Suppressor macrophage treated with lipopolysaccharide for 1 hour (primary cell): ENCODE results near the gene FDXR.
"Not testable (repeated sequence)": the region's sequence is repeated elsewhere in the genome, so short reads cannot be mapped to it uniquely, and the experiment has no call there.

Source experiments
- DNase-seq, 3 donors: peaks; one replicate each; pipeline ENCODE4 v3.0.0-alpha.2; 2020 to 2022

FDXR gene, protein sequence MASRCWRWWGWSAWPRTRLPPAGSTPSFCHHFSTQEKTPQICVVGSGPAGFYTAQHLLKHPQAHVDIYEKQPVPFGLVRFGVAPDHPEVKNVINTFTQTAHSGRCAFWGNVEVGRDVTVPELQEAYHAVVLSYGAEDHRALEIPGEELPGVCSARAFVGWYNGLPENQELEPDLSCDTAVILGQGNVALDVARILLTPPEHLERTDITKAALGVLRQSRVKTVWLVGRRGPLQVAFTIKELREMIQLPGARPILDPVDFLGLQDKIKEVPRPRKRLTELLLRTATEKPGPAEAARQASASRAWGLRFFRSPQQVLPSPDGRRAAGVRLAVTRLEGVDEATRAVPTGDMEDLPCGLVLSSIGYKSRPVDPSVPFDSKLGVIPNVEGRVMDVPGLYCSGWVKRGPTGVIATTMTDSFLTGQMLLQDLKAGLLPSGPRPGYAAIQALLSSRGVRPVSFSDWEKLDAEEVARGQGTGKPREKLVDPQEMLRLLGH

DNA sequence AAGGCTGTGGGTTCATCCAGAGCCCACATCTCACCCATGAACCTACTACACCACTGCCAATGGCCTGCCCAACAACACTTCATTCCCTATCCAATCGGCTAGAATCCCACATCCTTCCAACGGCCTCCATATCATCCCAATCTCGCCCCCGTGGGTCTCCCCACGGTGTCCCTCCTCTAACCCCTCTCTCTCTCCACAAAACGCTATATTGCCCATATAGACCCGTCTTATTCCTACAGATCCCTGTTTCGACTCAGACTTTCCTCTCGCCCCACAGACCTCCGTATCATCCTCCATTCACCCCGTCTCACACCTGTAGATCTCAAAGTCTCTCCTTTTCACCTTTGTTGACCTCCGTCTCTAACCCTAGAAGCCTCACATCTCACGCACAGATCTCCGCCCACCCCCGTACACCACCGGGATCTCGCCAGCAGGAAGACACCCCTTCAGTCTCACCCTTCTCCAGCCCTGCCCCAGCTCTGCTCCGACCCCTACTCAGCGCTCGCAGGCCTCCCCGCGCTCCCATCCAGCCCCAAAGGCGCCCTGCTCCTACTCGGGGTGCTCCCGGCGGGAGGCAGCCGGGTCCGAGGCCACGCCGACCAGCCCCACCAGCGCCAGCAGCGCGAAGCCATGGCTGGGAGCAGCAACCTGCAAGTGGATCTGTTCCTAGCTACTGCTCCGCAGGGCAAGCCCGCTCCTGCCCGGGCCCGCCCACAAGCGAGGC is at the start of gene FDXR:
TSS of gene FDXR (minus strand) at position 682 of the 724 bp plus-strand sequence. CDS start at position 632, 50 bp downstream.
- no peak for DNase-seq

DNA sequence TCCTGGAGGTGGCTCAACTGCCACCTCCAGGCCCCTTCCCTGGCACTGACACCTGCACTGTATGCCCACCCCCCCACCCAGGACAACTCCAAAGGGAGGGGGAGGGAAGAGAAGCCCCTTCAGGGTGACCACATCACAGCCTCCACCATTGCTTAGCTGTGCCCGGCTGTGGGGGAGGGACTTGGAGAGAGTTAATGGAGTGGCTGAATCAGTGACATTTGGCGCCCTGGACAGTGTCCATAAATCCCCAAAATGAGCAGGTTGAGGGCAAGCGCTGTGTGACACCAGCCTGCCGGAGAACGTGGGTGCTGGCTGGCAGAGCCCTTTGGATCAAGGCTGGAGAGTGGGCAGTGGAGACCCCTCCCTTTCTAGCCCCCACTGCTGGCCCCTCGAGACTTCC is 49.4 kb upstream of the FDXR start:
- no peak for DNase-seq

DNA sequence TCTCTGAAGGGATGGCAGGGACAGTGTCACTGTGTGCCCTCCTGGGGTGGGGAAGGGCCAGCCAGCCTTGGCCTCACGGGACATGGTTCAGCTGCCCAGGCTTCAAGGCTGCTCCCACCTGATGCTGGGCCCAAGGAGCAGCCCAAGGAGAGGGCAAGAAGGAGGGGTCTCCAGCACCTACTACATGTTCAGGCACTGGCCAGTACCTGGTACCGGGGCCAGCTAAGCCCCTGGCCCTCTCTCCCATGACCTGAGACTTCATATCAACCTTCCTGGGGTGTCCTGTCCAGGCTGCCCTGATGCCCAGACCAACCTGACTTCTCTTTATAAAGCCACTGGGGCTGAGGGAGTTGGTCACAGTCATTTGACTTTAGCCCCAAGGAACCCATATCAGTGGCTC is 49.0 kb upstream of the FDXR start:
- no peak for DNase-seq

DNA sequence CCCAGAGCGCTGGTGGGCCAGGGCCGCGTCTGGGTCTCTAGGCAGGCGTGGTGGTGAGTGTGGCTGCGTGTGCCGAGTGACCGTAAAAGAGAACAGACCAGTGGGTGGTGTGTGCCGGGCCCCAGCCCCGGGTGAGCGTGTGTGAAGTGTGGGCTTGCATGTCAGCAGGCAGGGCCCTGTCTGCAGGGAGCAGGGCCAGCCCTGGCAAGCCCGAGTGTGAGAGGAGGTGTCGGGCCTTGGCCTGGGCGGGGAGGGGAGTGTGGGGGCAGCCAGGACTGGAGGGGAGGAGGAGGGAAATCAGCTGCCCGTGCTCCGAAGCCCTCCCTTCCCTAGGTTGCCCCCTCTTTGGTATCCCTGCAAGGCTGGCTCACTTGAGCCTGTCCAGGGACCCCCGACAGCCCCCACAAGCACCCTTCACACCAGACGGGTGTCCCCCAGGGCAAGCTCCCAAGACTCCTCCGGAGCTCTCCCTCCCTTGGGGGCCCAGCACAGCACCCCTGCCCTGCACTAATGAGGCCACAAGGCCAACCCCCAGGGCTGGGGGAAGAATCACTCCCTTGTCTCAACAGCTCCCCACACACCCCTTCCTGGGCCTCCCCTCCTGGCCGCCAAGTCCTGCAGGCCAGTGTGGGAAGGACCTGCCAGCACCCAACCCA is 48.4 kb upstream of the FDXR start:
- DNase-seq, result no peak

DNA sequence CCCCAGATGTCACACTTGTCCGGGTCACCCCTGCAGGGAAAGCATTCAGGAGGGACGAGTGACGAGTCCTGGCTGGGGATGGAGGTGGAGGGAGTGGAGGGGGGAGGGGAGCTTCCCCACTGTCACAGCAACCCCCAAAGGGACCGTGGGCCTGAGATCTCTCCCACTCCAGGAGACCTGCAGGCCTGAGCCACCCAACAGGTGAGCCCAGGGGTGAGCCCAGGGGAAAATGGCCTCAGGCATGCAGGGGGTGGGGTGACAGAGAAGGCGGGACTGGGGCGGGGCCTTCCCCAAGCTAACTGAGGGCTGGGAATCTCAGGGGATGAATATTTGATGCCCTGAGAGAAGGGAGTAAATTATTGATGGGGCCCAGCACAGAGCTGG is 47.8 kb upstream of the FDXR start:
- DNase-seq, result no peak

DNA sequence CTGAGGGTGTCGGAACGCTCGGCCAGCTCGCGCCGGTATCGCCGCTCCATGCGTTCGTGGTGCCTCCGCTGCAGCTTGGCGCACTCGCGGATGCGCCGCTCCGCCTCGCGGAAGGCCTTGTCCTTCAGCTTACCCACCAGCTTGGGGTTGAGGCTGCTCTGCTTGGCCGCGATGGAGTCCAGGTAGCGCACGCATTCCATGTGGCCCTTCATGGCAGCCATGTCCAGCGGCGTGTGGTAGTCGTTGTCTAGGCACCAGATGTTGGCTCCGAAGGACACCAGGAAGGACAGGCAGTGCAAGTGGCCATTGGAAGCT is 47.5 kb upstream of the FDXR start:
- no peak for DNase-seq

DNA sequence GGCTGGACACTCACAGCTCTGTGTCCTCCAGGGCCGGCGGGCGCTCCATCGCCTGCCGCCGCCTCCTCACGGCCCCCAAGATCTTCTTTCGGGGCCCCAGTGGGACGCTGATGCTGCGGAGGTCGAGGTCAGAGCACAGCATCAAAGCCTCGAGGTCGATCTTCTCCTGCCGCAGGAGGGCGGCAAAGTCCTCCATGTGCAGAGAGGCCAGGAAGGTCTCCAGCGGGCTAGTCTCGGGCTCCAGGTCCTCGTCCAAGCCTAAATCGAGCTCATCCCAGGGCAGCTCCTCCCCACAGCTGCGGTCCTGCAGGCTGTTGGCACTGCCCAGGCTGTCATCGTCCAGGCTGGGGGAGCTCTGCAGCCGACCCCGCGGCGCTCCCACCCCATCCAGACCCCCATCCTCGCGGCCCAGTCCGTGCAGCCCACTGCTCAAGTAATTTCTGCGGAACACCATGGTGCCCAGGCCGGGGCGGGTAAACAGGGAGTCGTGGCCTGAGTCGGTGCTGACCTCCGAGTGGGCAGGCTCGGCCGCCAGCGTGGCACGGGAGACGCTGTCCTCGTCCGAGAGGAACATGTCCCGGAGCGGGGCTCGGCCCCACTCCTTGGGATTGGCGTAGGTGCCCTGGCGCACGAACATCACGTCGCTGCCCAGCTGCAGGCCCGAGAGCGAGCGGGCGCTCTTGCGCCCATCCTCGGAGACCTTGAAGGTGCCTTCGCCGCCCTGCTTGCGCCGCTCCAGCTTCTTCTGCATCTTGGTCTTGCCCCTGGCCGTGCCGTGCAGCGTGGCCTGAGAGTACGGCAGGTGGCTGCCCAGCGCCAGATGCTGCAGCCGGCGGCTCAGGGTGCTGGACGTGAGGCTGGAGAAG is 46.9 kb upstream of the FDXR start:
- peak; percentile 25 to 45 (median 38) for DNase-seq

DNA sequence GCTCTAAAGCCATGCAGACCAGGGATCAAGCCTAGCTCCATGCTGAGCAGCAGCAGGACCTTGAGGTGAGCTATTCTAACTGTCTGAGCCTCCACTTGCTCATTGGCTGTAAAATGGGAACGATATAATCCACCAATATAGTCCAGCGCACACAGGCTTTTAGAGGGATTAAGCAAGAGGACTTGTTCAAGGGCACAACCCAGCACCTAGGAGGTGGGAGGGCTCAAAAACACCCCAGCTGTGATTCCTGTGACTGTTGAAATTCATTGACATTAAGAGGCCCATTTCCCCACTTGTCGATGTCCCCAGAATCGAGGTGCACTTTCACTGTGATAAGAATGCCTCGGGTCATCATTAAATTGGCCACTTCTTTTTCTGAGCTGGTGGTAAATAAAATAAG is 46.1 kb upstream of the FDXR start:
- DNase-seq, result no peak

DNA sequence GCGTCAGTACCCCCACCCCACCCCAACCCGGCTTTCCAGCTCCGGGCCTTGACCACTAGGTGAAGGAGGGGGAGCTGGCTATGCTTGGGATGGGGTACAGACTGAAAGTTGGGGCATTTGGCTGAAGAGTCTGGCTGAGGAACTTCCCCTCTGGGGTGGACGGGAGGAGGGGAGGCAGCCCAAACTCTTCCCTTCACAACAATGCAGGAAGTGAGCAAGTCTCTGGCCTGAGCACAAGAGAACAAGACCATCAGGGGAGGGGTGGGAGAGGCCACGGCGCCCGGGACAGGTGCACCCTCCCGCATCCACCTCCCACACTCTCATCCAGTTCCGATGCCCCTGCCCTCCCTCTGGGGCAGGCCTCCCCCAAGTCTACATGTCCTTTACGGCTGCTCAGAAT is 44.6 kb upstream of the FDXR start:
- peak; percentile 52 to 67 (median 66) for DNase-seq

DNA sequence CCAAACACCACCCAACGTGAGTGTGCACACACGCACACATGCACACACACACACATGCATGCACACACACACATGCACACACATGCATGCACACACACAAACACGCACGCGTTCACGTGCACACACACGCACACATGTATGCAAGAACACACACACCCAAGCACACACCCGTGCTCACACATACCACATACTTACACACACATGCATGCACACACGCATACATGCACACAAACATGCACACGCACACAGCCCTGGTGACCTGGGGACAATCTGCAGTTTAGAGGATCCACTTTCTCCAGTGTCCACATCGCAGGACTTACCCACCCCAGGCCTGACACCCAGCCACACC is 44.0 kb upstream of the FDXR start:
- no peak for DNase-seq

DNA sequence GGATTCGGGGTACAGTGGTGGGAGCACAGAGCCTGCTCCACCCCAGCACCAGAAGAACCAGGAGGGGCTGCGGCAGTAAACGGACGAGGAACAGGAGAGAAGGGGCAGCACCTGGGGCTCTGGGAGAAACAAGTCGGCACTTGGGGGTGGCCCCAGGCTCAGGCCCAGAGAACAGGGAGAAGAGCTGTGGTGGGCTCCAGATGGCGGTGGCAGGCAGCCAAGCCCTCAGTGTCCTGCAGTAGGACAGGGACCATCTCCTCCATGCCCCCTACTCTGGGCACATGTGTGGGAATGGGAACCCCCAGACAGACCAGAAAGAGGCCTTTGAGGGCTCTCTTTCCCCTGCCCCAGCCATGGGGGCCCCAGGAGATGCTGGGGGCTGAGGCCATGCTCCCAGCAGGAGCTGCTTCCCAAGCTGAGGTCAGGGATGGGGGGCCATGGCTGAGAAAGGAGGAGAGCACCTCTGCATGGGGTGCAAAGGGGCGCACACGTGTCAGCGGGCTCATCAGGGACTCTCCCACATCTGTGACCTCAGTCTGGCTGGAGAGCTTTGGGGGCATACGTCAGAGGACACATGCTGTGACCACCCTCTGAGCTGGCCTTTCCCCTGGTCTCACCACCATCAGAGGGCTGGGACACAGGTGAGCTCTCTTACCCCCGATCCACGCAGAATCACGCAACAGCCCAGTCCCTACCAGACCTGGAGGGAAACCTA is 43.5 kb upstream of the FDXR start:
- no peak for DNase-seq

DNA sequence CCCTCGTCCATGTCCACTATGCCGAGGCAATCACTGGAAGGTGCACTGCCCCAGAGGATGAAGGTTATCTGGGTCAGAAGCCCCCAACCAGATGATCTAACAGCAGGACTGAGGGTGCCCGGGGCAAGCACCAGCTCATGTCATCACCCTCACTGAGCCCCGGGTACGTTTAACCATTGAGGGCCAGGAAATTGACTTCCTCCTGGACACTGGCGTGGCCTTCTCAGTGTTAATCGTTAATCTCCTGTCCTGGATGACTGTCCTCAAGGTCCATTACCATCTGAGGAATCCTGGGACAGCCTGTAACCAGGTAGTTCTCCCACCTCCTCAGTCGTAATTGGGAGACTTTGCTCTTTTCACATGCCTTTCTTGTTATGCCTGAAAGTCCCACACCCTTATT is 38.6 kb upstream of the FDXR start:
- DNase-seq, result not testable (repeated sequence)

DNA sequence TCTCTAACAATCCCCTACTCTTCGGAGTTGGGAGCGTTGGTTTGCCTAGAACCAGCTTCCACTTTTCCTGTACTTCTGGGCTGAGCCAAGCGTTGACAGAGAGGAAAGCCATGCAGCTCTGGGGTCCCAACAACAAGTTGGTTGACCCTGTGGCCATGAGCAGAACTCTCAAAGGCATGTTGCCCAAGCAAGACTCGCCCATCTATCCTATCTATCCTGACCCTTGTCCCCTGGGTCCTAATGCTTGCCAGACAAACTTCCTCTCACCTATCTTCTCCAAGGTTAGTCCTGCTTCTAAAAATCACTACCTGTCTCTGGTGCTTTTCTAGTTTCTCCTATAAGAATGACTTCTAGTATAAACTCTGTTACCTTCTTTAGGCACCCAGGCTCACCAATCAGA is 36.3 kb upstream of the FDXR start:
- not testable (repeated sequence) for DNase-seq

DNA sequence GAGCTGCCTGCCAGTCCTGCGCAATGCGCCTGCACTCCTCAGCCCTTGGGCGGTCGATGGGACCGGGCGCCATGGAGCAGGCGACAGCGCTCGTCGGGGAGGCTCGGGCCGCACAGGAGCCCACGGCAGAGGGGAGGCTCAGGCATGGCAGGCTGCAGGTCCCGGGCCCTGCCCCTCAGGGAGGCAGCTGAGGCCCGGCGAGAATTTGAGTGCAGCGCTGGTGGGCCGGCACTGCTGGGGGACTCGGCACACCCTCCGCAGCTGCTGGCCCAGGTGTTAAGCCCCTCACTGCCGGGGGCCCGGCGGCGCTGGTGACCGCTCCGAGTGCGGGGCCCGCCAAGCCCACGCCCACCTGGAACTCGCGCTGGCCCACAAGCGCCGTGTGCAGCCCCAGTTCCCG is 34.2 kb upstream of the FDXR start:
- DNase-seq, result no peak

DNA sequence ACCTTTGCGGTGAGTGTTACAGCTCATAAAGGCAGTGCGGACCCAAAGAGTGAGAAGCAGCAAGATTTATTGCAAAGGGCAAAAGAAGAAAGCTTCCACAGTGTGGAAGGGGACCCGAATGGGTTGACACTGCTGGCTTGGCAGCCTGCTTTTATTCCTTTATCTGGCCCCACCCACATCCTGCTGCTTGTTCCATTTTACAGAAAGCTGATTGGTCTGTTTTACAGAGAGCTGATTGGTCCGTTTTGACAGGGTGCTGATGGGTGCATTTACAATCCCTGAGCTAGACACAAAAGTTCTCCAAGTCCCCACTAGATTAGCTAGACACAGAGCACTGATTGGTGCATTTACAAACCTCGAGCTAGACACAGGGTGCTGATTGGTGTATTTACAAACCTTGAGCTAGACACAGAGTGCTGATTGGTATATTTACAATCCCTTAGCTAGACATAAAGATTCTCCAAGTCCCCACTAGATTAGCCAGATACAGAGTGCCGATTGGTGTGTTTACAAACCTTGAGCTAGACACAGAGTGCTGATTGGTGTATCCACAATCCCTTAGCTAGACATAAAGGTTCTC is 33.5 kb upstream of the FDXR start:
- DNase-seq, result not testable (repeated sequence)

DNA sequence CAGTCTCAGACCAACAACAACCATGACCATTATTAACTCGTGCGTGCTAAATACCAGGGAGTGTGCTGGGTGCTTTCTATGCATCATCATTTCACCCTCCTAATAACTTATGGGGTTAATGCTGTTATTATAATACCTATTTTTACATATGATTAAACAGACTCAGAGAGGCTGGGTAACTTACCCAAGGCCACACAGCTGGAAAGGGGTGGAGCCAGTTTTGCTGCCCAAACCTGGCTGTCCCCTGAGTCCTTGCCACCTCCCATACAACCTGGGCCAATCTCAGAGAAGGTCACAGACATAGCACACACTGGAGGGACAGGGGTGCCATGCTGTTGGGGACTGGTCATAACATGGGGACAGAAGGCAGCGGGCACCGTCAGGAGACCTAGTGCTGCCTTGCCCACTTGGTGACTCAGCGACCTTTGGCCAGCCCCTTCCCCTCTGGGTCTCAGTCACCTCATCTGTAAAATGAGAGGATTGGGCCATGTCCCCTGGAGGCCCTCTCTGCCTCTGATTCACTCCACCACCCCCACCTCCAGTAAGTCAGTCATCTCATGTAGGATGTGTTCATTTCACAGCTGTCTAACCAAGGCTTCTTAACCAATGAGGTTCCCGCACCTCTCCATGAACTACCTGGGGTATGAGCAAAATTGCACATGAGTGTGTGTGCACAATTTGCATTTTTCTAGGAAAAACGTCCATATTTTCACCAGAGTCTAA is 32.1 kb upstream of the FDXR start:
- DNase-seq, result peak in 2 of 3 donors; percentile 9 to 26

DNA sequence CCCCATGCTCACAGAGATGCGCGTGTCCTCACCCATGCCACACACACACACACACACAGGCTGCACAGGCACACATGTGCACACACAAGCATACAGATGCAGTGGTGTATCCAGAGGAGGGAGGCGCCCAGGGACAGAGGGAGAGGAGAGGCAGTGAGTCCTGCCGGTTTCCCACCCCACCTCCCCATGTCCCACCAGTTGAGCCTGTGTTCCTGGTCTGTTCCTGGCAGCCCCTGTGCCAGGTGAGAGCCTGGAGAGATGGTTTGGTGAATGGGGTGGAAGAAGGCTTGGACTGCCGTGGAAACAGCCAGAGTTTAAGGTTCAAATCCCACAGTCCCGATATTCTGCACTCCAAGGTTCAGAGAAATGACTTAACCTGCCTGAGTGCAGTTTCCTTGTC is 30.9 kb upstream of the FDXR start:
- no peak for DNase-seq

DNA sequence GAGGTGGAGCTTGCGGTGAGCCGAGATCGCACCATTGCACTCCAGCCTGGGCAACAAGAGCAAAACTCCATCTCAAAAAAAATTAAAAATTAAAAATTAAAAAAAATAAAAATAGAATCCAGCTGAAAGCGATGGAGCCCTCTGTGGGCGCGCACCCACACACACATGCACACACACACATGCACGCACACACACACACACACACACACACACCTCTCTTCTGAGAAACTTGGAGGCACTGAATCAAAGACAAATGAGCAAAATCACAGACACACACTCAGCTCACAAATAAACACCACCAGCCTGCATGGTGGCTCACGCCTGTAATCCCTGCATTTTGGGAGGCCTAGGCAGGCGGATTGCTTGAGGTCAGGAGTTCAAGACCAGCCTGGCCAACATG is 30.2 kb upstream of the FDXR start:
- DNase-seq, result no peak

DNA sequence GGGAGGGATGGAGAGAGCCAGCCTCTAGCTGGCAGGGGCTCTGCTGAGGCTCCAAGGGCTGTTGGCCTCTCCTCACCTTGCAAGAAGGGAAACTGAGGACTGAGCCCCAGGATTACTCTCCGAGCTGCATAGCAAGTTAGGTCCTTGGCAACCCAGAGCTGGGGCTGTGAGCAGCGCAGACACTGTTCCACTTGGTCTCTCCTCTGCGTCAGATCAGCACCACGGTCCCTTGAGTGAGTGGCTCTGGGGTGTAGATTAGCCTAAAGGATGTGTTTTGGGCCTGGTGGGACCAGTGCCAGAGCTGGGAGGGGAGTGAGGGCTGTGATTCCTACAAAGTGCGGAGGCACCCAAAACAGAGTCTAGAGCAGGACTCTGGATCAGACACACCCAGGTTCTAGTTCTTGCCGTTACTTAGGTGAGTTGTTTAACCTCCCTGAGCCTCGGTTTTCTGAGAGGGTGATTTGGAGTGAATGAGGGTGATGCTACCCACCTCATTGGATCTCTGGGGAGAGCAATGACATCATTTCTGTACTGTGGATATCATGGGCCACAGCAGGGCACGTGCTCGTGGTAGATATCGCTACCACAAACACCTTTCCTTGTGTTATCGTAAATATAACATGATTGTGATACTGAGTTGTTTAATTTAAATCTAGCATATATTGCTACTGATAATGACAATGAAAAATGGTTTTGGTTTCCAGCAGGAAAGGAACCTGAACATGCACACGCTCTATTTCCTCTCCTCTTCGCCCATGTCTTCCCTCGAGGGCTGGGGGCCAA is 28.8 kb upstream of the FDXR start:
- DNase-seq, result no peak

DNA sequence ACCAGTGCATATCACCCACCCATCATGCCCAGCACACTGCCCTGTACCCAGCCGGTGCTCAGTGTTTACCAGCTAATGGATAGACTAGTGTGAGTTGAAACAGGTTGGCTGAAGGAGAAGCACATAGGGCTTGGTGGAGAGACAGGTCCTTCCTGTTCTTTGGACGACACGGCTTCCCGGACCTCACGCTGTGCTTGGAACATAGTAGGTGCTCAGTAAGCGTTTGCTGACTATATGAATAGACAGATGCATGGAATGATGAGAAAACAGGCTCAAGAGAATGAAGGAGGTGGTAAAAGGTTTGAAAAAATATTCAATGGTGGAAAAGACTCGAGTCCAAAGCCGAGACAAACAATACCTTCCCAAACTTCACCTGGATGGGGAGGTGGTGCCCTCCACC is 27.4 kb upstream of the FDXR start:
- no peak for DNase-seq
